GM15510 (cell line): ENCODE results near the gene CABP2.

Experiments
- POLR2A ChIP-seq: IDR thresholded peaks from 3 replicates; pipeline ENCODE4 v1.6.1; 2011; ENCODE audit warnings: borderline replicate concordance; ENCODE audit not compliant: insufficient read length; ENCODE audit errors: extremely low read depth

Gene CABP2

GRCh38 chr11:67483831-67484665, 39.2 kb downstream of the CABP2 start:
- TF ChIP-seq POLR2A = no peak

- TF ChIP-seq POLR2A = peak; percentile 66
Observed at GRCh38 chr11:67482827-67483798, 40.1 kb downstream of the CABP2 start, which contains the start of gene AIP. TSS of gene AIP (plus strand) at chr11:67483026. CDS start at chr11:67483159, 133 bp downstream.

- no peak for TF ChIP-seq POLR2A
Observed at GRCh38 chr11:67482275-67482826, 40.9 kb downstream of the CABP2 start.

- TF ChIP-seq POLR2A = no peak
Observed at GRCh38 chr11:67472882-67473281, 50.4 kb downstream of the CABP2 start.

GRCh38 chr11:67470337-67471002, 52.8 kb downstream of the CABP2 start:
- no peak for TF ChIP-seq POLR2A

GRCh38 chr11:67469508-67469811, 53.8 kb downstream of the CABP2 start:
- TF ChIP-seq POLR2A = no peak
